ENCODE results near the gene CABLES2.

DNA sequence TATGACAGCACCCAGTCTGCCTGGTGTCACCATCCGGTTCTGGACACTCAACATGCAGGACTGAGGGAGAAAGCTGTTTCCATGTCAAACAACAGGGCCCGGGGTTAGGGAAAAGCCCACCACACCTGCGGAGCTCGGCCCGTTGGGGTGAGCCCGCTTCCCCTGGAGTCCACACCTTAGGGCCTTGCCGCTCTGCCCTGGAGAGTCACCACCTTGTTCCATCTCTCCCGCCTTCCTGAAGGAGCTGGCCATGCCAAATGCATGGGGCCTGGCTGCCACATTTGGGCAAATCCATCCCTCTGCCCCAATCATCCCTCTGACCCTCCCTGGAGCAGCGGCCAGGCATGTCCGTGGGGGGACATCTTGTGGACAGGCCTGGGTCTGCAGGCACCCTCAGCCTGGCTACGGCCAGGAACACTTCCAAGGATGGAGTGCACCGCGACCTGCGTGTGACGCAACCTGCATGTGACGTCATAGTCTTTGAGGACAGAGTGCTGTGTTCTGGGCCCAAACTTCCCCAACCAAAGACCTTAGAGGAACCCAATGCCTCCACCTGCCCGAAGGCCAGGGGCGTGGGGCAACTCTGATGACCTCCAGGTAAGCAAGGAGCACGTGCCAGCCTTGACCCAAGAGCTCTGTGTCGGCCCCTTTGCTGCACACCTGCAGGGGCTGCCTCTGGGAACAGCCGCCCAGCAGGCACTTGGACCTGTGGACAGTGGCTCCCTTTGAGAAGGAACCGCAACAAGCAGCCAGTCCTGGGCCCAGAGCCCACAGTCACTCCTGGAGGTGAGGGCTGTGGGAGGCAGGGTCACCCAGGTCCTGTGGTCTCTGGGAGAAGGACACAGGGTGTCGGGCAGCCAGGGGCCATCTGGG is 1.7 kb downstream of the CABLES2 start:
- TF ChIP-seq, protein P1, sequence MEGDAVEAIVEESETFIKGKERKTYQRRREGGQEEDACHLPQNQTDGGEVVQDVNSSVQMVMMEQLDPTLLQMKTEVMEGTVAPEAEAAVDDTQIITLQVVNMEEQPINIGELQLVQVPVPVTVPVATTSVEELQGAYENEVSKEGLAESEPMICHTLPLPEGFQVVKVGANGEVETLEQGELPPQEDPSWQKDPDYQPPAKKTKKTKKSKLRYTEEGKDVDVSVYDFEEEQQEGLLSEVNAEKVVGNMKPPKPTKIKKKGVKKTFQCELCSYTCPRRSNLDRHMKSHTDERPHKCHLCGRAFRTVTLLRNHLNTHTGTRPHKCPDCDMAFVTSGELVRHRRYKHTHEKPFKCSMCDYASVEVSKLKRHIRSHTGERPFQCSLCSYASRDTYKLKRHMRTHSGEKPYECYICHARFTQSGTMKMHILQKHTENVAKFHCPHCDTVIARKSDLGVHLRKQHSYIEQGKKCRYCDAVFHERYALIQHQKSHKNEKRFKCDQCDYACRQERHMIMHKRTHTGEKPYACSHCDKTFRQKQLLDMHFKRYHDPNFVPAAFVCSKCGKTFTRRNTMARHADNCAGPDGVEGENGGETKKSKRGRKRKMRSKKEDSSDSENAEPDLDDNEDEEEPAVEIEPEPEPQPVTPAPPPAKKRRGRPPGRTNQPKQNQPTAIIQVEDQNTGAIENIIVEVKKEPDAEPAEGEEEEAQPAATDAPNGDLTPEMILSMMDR (IDR thresholded peaks at IDR 0.05): peak in 5 of 6 experiments; percentile 50 to 69 (median 59)
- no peak for TF ChIP-seq POLR2A (IDR thresholded peaks at IDR 0.05)
